Stimulated activated CD4-positive, alpha-beta T cell treated with anti-CD3 and anti-CD28 coated beads, Interleukin-4, amount 100 ng/mL, for 4 hours (primary cell): ENCODE data around the gene AMHR2.

Experiments
- DNase-seq, 2 experiments: peaks; one replicate each; pipeline ENCODE4 v3.0.0-alpha.2; 2020

Gene AMHR2

GRCh38 chr12:53453953-53454640, 30.4 kb downstream of the AMHR2 start:
- DNase-seq = no peak

- no peak for DNase-seq
These were observed 31.1 kb downstream of the AMHR2 start for GRCh38 chr12:53454707-53455106.

GRCh38 chr12:53456654-53457366, 33.2 kb downstream of the AMHR2 start:
- no peak for DNase-seq

GRCh38 chr12:53459097-53459496, 35.4 kb downstream of the AMHR2 start:
- no peak for DNase-seq

- DNase-seq = no peak
These were observed 37.4 kb downstream of the AMHR2 start for GRCh38 chr12:53461059-53461458.

GRCh38 chr12:53461591-53461990, 37.9 kb downstream of the AMHR2 start:
- no peak for DNase-seq

- DNase-seq = no peak
These were observed 39.3 kb downstream of the AMHR2 start for GRCh38 chr12:53462935-53463334.

GRCh38 chr12:53463802-53464560, 40.3 kb downstream of the AMHR2 start:
- no peak for DNase-seq

GRCh38 chr12:53464685-53465418, 41.2 kb downstream of the AMHR2 start:
- no peak for DNase-seq

GRCh38 chr12:53465679-53466078, 42.0 kb downstream of the AMHR2 start:
- no peak for DNase-seq

- DNase-seq = no peak
These were observed 43.0 kb downstream of the AMHR2 start for GRCh38 chr12:53466640-53467039.

GRCh38 chr12:53467082-53467481, 43.4 kb downstream of the AMHR2 start:
- no peak for DNase-seq

- DNase-seq = no peak
These were observed 44.2 kb downstream of the AMHR2 start for GRCh38 chr12:53467880-53468279.

- DNase-seq = no peak
These were observed 44.6 kb downstream of the AMHR2 start for GRCh38 chr12:53468282-53468681.

- no peak for DNase-seq
These were observed 48.5 kb downstream of the AMHR2 start for GRCh38 chr12:53472056-53472582.

GRCh38 chr12:53474077-53474476, 50.4 kb downstream of the AMHR2 start:
- DNase-seq = no peak

GRCh38 chr12:53474819-53475218, 51.2 kb downstream of the AMHR2 start:
- no peak for DNase-seq

- DNase-seq = no peak
These were observed 53.1 kb downstream of the AMHR2 start for GRCh38 chr12:53476769-53477209.

GRCh38 chr12:53478865-53479264, 55.2 kb downstream of the AMHR2 start:
- no peak for DNase-seq

- no peak for DNase-seq
These were observed 55.7 kb downstream of the AMHR2 start for GRCh38 chr12:53479331-53479730.

GRCh38 chr12:53480491-53481442, 57.1 kb downstream of the AMHR2 start:
- DNase-seq = no peak
